HG03108 (cell line): ENCODE data around the gene IL1RAPL1.

Source experiments
- ATAC-seq: cut with Tn5 transposase; IDR thresholded peaks from one replicate; pipeline ENCODE4 v1.9.1; 2021; ENCODE audit warnings: moderate library complexity; ENCODE audit not compliant: unreplicated experiment

IL1RAPL1 gene

DNA sequence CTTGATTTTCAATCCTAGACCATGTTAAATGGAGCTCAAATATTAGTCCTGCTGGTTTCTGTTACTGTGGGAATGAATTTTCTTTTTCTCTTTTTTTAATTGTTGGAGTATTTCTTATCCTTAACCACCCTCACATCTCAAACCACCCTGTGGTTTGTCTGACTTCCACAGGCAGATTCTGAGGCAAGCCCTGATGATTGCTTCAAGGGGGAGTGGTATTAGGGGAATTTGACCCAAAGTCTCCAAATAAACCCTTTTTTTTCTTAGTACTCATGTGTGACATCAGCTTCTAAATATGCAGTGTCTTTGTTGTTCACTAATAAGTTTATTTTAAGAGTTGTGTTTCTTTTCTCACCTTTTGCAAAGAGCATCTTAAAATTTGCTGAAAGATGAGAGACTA lies 810.3 kb downstream of the IL1RAPL1 start:
- no peak for ATAC-seq

DNA sequence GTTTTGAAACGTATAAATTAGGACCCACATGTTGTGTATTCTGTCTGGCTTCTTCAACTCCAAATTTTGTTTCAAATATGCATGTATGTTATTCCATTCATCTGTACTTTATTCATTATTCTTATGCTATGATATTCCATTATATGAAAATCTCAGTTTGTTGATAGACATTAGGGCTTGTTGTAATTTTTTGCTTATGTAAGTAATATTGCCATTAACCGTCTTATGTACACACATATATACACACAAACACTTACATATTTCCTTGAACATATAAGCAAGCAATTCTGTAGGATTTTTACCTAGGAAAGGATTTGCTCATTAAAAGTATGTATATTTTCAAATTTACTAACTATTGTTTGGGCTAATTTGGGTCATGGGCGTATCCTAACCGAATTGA lies 820.1 kb downstream of the IL1RAPL1 start:
- no peak for ATAC-seq

GRCh38 chrX:29419774-29420553 lies 832.7 kb downstream of the IL1RAPL1 start:
- ATAC-seq = no peak

DNA sequence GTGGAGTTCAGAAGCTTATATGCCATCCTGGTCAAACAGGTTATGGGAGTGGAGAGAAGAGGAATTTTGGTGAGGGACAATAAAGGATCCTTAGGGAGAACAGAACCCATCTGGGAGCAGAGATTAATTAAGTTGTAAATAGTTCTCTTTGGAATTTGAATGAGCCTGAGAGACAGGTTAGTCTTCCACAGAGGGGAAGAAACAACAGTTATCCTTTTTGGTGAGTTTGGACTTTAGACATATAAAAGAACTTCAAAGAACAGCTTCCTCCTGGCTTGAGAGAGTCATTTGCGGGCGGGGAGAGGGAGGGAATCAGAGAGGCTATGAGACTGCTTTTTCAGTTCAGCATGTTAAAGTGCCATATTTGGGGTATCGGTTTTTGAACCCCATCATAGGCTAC lies 834.8 kb downstream of the IL1RAPL1 start:
- ATAC-seq = no peak

- no peak for ATAC-seq
Measured at GRCh38 chrX:29431895-29432294, 844.6 kb downstream of the IL1RAPL1 start.

DNA sequence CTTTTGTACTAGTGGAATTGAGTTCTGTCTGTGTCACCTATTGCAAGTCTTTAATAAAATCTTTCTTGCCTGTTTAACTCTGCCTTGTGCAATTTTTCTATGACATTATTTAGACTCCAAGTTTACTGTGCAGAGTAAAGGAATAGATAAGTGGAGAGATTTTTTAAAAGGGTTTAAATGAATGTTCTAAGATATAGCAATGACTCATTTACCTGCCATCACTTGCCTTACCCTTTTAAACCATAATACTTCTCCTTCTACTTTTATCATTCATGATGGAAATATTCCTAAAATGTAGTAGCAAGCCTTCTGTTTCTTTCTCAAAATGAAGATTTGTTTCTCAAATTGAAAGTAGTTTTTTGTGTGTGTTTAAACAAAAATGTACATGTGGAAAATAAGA lies 845.3 kb downstream of the IL1RAPL1 start:
- no peak for ATAC-seq

DNA sequence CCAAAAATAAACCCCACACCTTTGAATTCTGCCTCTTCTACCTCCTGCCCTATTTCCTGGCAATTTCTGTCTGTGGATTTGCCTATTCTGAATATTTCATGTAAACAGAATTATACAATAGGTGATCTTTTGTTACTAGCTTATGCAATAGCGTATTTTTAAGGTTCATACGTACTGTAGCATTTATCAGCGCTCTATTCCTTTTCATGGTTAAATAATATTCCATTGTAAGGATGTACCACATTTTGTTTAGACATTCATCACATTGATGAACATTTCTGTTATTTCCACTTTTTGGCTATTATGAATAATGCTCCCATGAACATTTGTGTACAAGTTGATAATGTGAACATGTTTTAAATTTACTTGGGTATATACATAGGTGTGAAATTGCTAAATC lies 847.7 kb downstream of the IL1RAPL1 start:
- ATAC-seq = no peak

DNA sequence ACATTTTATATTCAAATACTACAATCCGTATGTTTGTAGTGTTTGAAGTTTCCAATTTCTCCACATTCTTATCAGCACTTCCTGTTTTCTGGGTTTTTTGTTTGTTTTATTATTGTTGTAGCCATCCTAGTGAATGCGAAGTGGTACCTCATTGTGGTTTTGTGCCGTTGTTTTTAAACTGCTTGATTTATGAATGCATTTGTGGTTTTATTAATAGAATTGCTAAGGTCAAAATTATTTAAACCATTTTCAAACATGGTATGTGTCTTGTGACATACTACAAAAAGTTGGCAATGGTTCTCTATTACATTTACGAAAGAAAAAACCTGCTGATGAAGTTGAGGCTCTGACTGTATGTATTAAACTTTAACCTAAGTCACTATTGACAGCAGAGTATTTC lies 848.1 kb downstream of the IL1RAPL1 start:
- ATAC-seq = no peak

GRCh38 chrX:29447867-29448266 lies 860.6 kb downstream of the IL1RAPL1 start:
- no peak for ATAC-seq

DNA sequence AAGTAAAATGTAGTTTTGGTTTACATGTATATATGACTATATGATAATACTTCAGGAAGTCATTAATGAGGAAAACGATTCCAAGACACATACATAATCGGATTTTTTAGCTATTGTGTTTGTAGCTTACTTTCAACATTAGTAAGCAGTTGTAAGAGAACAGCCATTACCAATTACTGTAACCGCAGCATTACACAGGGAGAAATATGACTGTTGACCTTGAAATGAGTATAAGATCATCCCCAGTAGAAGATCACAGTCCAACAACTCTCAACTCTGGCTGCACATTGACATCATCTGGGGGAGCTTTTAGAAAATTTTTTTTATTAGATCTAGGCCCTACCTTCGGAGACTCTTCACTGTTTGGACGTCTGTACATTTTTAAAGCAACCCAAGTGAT lies 866.1 kb downstream of the IL1RAPL1 start:
- ATAC-seq = no peak

GRCh38 chrX:29455702-29456101 lies 868.5 kb downstream of the IL1RAPL1 start:
- no peak for ATAC-seq

DNA sequence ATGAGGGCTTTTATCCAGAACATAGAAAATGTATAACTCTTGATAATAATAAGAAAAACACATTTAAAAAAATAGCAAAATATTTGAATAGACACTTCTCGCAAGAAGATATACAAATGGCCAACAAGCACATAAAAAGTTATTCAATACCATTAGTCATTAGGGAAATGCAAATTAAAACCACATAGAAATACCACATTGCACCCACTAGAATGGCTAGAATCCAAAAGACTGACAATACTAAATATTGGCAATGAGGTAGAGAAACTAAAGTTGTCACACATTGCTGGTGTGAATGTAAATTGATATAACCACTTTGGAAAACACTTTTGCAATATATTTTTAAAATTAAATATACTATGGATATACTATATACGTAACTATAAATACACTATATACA lies 873.8 kb downstream of the IL1RAPL1 start:
- ATAC-seq = no peak

DNA sequence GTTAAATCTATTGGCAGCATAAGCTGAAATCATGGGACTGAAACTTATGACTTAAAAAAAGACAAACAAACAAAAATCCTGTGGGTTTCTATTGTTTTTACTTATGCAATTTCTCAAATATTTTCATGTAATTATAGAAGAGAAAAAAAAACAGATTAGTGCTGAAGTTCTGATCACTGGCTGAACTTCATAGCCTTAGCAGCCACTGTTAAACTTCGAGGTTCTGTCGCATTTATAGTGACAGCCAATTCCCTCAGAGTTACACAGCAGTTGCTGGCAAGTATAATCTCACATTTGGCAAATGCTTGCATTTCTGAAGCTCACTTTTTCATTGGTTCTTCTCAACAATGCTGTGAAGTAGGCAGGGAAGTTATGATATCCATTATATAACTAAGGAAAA lies 879.2 kb downstream of the IL1RAPL1 start:
- ATAC-seq = no peak

DNA sequence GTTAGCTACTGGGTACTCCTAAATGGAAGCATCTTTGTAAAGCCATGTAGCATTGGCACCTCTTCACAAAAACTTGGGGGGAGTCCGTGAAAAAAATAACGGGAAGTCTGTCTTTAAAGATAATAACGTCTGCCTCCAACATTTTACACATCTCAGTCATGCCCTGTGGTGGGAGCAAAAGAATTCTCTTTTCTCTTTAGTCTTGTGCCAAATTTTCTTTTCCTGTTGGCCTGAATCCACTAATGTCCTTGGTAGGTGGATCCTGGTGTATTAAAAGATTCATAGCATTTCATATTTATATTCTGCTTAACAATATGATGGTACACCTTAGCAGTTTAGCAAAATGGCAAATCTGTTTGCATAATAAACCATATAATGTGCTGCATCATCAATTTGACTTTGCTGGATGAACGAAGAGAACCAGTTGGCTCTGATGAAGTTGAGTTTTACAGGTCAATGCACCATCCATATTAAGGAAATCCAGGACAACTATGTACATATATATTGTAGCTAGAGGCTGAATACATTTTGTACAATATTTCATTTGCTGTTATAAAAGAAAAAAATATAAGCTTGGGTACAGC lies 881.8 kb downstream of the IL1RAPL1 start:
- no peak for ATAC-seq

- no peak for ATAC-seq
Measured at GRCh38 chrX:29470030-29470429, 882.8 kb downstream of the IL1RAPL1 start.

- no peak for ATAC-seq
Measured at GRCh38 chrX:29471829-29472228, 884.6 kb downstream of the IL1RAPL1 start.

DNA sequence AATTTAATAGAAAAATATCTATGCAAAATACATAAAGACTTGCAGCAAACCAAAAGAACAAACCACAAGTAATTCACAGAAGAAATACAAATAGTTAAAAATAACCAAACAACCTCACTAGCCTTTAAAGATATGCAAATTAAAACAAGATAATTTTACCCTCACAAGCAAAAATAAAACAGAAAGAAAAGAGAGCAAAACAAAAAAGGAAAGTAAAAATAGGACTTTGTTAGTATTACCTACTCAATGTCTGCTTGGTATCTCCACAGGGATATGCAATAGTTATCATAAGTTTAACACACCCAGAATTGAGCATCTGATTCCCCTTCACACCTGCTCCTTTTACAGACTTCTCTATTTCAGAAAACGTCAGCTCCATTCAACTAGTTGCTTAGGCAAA lies 890.6 kb downstream of the IL1RAPL1 start:
- peak; percentile 22 for ATAC-seq

GRCh38 chrX:29478336-29479069 lies 891.3 kb downstream of the IL1RAPL1 start:
- peak; percentile 87 for ATAC-seq

GRCh38 chrX:29487214-29487613 lies 900.0 kb downstream of the IL1RAPL1 start:
- ATAC-seq = no peak

DNA sequence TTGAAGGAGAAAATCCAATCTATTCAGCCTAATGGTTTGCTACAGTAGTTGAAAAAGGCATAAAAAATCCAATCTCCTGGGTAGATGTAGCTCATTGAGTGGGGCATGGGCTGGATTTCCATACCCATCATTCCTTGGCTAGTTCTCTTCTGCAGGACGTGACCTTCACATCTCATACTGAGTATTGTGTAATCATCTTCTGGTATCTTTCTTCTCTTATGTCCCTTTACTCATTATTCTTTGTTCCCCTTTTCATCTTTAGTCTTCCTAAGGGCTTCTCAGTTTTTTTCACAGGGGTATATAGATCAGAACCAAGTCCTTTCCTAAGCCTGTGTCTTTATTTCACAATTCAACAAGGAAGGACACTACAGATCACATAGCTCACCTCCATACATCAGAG lies 900.5 kb downstream of the IL1RAPL1 start:
- no peak for ATAC-seq

DNA sequence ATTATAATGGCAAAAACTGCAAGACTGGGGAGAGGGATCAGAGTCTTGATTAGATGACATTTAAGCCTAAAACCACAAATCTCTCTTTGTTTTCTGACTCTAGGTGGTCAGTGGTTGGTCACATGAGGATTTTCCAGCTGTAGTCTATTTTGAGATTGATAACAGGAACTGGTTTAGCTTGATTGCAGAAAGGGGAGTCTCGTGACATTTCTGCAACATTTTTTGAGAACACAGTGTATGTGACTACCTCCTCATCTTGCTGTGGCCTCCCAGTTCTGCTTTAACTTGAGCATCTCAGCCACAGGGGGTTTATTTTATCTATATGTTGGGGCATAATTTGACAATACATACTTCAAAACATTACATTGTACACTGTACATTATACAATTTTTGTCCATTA lies 901.7 kb downstream of the IL1RAPL1 start:
- ATAC-seq = peak; percentile 61

- ATAC-seq = no peak
Measured at GRCh38 chrX:29490606-29491005, 903.4 kb downstream of the IL1RAPL1 start.
